Stimulated activated CD4-positive, alpha-beta T cell treated with anti-CD3 and anti-CD28 coated beads, Interleukin-4, amount 100 ng/mL, for 1 hour (primary cell): ENCODE data around the gene PNMA6F.

Source experiments
- DNase-seq: peaks from one replicate; pipeline ENCODE4 v3.0.0-alpha.2; 2020

The PNMA6F gene

GRCh38 chrX:153321381-153322124 is at the start of gene PNMA6F:
PNMA6F (minus strand) TSS chrX:153321767; CDS start chrX:153320674, 1,093 bp downstream.
- no peak for DNase-seq

- DNase-seq = no peak
These were observed 49.7 kb upstream of the PNMA6F start for GRCh38 chrX:153371256-153371655.

GRCh38 chrX:153370293-153371055 is 48.9 kb upstream of the PNMA6F start:
- no peak for DNase-seq

GRCh38 chrX:153366878-153367538 is 45.4 kb upstream of the PNMA6F start:
- no peak for DNase-seq

- DNase-seq = no peak
These were observed 44.6 kb upstream of the PNMA6F start for GRCh38 chrX:153366119-153366518.

- DNase-seq = no peak
These were observed 44.1 kb upstream of the PNMA6F start for GRCh38 chrX:153365670-153366069.

GRCh38 chrX:153361781-153362397 is 40.3 kb upstream of the PNMA6F start:
- no peak for DNase-seq

- no peak for DNase-seq
These were observed 36.3 kb upstream of the PNMA6F start for GRCh38 chrX:153357877-153358276.

GRCh38 chrX:153353416-153353815 is 31.8 kb upstream of the PNMA6F start:
- no peak for DNase-seq

GRCh38 chrX:153352858-153353257 is 31.3 kb upstream of the PNMA6F start:
- DNase-seq = no peak

- DNase-seq = no peak
These were observed 30.4 kb upstream of the PNMA6F start for GRCh38 chrX:153351981-153352380.

GRCh38 chrX:153349952-153350351 is 28.4 kb upstream of the PNMA6F start:
- no peak for DNase-seq

- DNase-seq = no peak
These were observed 26.9 kb upstream of the PNMA6F start for GRCh38 chrX:153348421-153348820.

- no peak for DNase-seq
These were observed 26.0 kb upstream of the PNMA6F start for GRCh38 chrX:153347530-153347929.

- DNase-seq = no peak
These were observed 22.1 kb upstream of the PNMA6F start for GRCh38 chrX:153343674-153344073.

- DNase-seq = no peak
These were observed 21.4 kb upstream of the PNMA6F start for GRCh38 chrX:153342762-153343558.

- DNase-seq = no peak
These were observed 18.5 kb upstream of the PNMA6F start for GRCh38 chrX:153340111-153340510.

- DNase-seq = no peak
These were observed 18.1 kb upstream of the PNMA6F start for GRCh38 chrX:153339662-153340061.

- DNase-seq = no peak
These were observed 17.3 kb upstream of the PNMA6F start for GRCh38 chrX:153338836-153339235.

GRCh38 chrX:153336988-153337387 is 15.4 kb upstream of the PNMA6F start:
- no peak for DNase-seq

- no peak for DNase-seq
These were observed 14.7 kb upstream of the PNMA6F start for GRCh38 chrX:153336121-153336894.
